Measurements from ENCODE around the gene ASB13.

GRCh38 chr10:5670662-5671375 lies 4.4 kb upstream of the ASB13 start:
- TF ChIP-seq, protein P1, sequence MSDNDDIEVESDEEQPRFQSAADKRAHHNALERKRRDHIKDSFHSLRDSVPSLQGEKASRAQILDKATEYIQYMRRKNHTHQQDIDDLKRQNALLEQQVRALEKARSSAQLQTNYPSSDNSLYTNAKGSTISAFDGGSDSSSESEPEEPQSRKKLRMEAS (IDR thresholded peaks at IDR 0.05), result no peak
- TF ChIP-seq, protein P2, sequence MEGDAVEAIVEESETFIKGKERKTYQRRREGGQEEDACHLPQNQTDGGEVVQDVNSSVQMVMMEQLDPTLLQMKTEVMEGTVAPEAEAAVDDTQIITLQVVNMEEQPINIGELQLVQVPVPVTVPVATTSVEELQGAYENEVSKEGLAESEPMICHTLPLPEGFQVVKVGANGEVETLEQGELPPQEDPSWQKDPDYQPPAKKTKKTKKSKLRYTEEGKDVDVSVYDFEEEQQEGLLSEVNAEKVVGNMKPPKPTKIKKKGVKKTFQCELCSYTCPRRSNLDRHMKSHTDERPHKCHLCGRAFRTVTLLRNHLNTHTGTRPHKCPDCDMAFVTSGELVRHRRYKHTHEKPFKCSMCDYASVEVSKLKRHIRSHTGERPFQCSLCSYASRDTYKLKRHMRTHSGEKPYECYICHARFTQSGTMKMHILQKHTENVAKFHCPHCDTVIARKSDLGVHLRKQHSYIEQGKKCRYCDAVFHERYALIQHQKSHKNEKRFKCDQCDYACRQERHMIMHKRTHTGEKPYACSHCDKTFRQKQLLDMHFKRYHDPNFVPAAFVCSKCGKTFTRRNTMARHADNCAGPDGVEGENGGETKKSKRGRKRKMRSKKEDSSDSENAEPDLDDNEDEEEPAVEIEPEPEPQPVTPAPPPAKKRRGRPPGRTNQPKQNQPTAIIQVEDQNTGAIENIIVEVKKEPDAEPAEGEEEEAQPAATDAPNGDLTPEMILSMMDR (IDR thresholded peaks at IDR 0.05 in 2 of 3, conservative IDR thresholded peaks at IDR 0.05 in 1 of 3; ENCODE audit: borderline replicate concordance in 1 of 3, insufficient read depth in 1 of 3, low read depth in 2 of 3, low read length in 2 of 3), result no peak

All from HCT116 (cell line).